Prostate gland (tissue), 2 donors: ENCODE results near the gene C2CD3. TPM values are rescaled to one million over a fixed set of nuclear protein-coding genes. Genes with fewer than 3 reads are reported as not detected.
A peak's percentile ranks its signal among the peaks of the same experiment; 100 is the strongest.

Source experiments
- DNase-seq: peaks from one replicate; pipeline ENCODE4 v3.0.0-alpha.2; 2019; ENCODE audit warnings: low spot score
- H3K27ac ChIP-seq, 2 donors: fragments of 200-600 bp; sonication (generic); 2 replicates each; pipeline ENCODE4 v1.5.1; 2017 to 2019
- H3K27me3 ChIP-seq: fragments of 200-600 bp; sonication (generic); replicated peaks from 2 replicates; pipeline ENCODE4 v1.5.1; 2019; ENCODE audit not compliant: insufficient read depth
- H3K36me3 ChIP-seq, 2 donors: fragments of 200-600 bp; sonication (generic); 1 replicate in 1 of 2; 2 replicates in 1 of 2; pipeline versions ENCODE4 v1.5.1 to v1.8.1; 2017 to 2019
- H3K4me1 ChIP-seq: fragments of 200-600 bp; sonication (generic); replicated peaks from 2 replicates; pipeline ENCODE4 v1.5.1; 2019
- H3K4me3 ChIP-seq, 2 donors: fragments of 200-600 bp; sonication (generic); 2 replicates each; pipeline ENCODE4 v1.5.1; 2017 to 2019
- H3K9me3 ChIP-seq: fragments of 200-600 bp; sonication (generic); 2 replicates; pipeline ENCODE4 v1.5.1; 2017
- POLR2A ChIP-seq: fragments of 450-650 bp; IDR thresholded peaks from one replicate; pipeline ENCODE4 v1.6.1; 2016; ENCODE audit warnings: antibody characterized with exemption, mild to moderate bottlenecking
- POLR2AphosphoS5 ChIP-seq: sonication (generic); formaldehyde crosslinking; IDR thresholded peaks from one replicate; pipeline ENCODE4 v1.6.1; 2017; ENCODE audit warnings: antibody characterized with exemption
- WGBS: methylation state at CpG from one replicate; pipeline ENCODE4 v1.1.5; 2018; 5-methylcytosine and 5-hydroxymethylcytosine counted together
- intact Hi-C: fragments of 100-400 bp; cut with DNase I; formaldehyde crosslinking; loops from one replicate; pipeline ENCODE4 v1.14.2; 2022
- total RNA-seq, 2 donors: library from RNA; depleted of rRNA; stranded (reverse); fragments of >200 nt; gene quantifications; one replicate each; pipeline ENCODE4 v1.1.0, GENCODE V29; 2016
- TF ChIP-seq, protein P1 (sequence below), 4 experiments: fragments of 200-600 bp in 2 of 4; fragments of 450-650 bp in 2 of 4; sonication (generic) in 2 of 4; IDR thresholded peaks; 1 replicate in 3 of 4; 2 replicates in 1 of 4; pipeline ENCODE4 v1.5.1; 2016 to 2019; ENCODE audit warnings: antibody characterized with exemption in 4 of 4, mild to moderate bottlenecking in 2 of 4, moderate library complexity in 2 of 4

C2CD3 gene
- total RNA-seq, 2 donors from 2014 or later, result 38.7 to 49.6 TPM

DNA sequence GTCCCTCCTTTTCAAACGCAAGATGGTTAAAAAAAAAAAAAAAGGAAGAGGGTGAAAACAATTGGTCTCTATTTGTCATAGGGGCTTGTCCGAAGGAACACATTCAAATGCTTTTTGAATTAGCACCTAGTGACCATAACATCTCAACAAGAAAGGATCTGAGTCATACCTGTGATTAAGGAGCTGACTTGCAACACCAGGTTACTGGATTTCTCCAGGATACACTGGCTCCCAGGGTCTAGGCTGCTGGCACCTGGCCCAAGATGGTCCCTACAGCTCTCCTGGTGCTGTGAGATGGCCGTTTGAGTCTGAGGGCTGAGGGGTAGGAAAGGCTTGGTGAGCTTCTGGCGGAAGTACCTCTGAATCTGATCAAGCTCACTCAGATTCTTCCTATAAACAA is 133.5 kb downstream of the C2CD3 start:
- DNase-seq, result no peak
- peaks cover 0 to 10% of the 10 kb centered on the region in 2 donors for H3K36me3 ChIP-seq
- H3K4me3 ChIP-seq, result no peak overlapping the region
- H3K9me3 ChIP-seq, result no peaks in the 10 kb centered on the region
- intact Hi-C loops, result no loop called here
- no peaks in the 10 kb centered on the region for H3K27me3 ChIP-seq
- no peak overlapping the region for H3K27ac ChIP-seq
- TF ChIP-seq POLR2A, result no peak
- no peaks in the 10 kb centered on the region for H3K4me1 ChIP-seq
- WGBS, result 82% methylated on average over 4 of the region's 4 CpGs

DNA sequence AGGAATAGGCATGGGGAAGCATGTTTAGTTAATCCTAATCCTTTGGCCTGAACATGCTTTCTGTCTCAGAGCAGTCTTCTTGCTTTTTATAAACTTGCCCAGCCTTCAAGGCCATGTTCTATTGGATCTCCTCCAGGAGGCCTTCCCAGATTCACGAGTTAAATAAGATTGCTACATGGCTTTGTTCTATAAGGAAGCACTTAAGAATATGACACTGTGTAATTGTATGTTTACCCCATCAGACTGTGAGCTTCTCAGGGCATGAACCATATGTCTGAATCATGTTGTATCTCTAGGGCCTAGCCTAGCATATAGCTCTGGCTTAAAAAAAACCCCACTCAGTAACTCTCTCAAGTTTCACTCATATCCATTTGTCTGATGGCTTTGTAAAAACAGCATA is 135.5 kb downstream of the C2CD3 start:
- Histone ChIP-seq H3K27ac (no peak overlapping the region), H3K36me3 (peaks cover 0 to 7% of the 10 kb centered on the region in 2 donors), H3K9me3 (no peaks in the 10 kb centered on the region), H3K27me3 (no peaks in the 10 kb centered on the region), H3K4me1 (no peaks in the 10 kb centered on the region), H3K4me3 (no peak overlapping the region)
- DNase-seq, result no peak
- TF ChIP-seq, protein P1, sequence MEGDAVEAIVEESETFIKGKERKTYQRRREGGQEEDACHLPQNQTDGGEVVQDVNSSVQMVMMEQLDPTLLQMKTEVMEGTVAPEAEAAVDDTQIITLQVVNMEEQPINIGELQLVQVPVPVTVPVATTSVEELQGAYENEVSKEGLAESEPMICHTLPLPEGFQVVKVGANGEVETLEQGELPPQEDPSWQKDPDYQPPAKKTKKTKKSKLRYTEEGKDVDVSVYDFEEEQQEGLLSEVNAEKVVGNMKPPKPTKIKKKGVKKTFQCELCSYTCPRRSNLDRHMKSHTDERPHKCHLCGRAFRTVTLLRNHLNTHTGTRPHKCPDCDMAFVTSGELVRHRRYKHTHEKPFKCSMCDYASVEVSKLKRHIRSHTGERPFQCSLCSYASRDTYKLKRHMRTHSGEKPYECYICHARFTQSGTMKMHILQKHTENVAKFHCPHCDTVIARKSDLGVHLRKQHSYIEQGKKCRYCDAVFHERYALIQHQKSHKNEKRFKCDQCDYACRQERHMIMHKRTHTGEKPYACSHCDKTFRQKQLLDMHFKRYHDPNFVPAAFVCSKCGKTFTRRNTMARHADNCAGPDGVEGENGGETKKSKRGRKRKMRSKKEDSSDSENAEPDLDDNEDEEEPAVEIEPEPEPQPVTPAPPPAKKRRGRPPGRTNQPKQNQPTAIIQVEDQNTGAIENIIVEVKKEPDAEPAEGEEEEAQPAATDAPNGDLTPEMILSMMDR (IDR thresholded peaks at IDR 0.05), result no peak
- TF ChIP-seq POLR2AphosphoS5, result peak; percentile 53
- intact Hi-C loops, result no loop called here
- 35% methylated on average over 1 of the region's 1 CpG for WGBS

DNA sequence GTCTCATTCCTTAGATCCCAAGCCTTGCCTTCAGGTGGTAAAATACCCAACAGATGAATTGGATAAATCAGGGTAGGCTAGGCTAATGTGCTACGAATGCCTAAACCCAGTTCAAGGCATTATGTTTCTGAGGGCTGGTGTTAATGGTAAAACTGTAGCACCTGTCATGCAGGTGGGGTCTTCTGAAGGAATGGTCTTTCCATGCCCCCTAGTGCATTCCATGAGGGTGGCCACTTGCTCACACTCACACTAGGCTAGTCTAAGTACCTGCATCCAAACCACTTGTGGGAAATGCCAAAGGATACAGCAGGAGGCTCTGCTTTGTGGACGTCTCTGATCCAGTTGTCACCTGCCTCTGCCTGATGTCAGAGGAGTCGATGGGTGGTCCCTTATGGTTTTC is 137.8 kb downstream of the C2CD3 start:
- TF ChIP-seq POLR2A, result no peak
- TF ChIP-seq, protein P1 (IDR thresholded peaks at IDR 0.05), result no peak
- TF ChIP-seq POLR2AphosphoS5, result no peak
- WGBS, result 96% methylated on average over 3 of the region's 3 CpGs
- peaks cover 0 to 7% of the 10 kb centered on the region in 2 donors for H3K36me3 ChIP-seq
- no peak for DNase-seq
- no peak overlapping the region for H3K4me3 ChIP-seq
- no peak overlapping the region for H3K27ac ChIP-seq
- H3K27me3 ChIP-seq, result no peaks in the 10 kb centered on the region
- H3K4me1 ChIP-seq, result no peaks in the 10 kb centered on the region
- intact Hi-C loops, result no loop called here
- no peaks in the 10 kb centered on the region for H3K9me3 ChIP-seq

DNA sequence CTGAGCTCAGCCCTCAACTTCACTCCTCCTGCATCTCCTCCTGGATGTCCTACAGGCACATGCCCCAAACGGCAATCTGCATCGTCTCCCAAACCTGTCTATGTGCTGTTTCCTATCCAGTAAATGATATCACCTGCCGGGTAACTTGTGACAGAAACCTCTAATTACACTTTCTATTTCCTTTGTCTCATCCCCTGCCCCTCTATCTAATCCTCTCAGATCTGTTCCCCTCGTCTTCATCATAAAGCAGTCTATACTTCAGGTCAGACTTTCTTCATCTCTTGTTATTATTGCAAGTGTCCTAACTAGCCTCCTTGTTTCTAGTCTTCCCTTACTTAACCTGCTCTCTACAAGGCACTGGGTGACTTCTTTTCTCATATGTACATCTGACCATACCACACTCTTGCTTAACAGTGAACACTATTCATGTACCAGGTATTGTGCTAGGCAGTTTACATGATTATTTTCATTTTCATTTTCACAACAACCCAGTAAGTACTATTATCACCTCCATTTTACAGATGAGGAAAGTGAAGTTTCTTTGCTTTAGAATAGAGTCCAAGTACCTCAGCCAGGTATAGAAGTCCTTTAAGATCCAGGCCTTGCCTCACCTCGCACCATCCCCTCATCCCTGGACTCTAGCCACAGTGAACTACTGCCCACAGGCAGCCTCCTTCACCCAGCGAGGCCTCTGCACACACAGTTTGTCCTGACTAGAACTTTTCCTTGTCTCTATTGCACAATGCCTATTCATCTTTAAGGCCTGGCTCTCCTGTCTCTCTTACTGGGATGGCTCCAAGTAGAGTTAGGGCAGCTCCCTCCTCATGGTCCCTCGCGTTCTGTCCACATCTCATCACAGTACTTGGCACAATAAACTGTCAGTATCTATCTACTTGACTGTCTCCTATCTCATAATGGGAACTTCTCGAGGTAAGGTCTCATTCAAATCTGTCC is 139.8 kb downstream of the C2CD3 start:
- no peaks in the 10 kb centered on the region for H3K27me3 ChIP-seq
- no peak overlapping the region for H3K4me3 ChIP-seq
- no peaks in the 10 kb centered on the region for H3K4me1 ChIP-seq
- TF ChIP-seq POLR2AphosphoS5 (no peak), POLR2A (no peak)
- TF ChIP-seq, protein P1 (IDR thresholded peaks at IDR 0.05), result no peak
- 79% methylated on average over 9 of the region's 9 CpGs for WGBS
- intact Hi-C loops, result no loop called here
- no peak overlapping the region for H3K27ac ChIP-seq
- no peaks in the 10 kb centered on the region for H3K9me3 ChIP-seq
- DNase-seq, result no peak
- H3K36me3 ChIP-seq, result peaks cover 0 to 7% of the 10 kb centered on the region in 2 donors

DNA sequence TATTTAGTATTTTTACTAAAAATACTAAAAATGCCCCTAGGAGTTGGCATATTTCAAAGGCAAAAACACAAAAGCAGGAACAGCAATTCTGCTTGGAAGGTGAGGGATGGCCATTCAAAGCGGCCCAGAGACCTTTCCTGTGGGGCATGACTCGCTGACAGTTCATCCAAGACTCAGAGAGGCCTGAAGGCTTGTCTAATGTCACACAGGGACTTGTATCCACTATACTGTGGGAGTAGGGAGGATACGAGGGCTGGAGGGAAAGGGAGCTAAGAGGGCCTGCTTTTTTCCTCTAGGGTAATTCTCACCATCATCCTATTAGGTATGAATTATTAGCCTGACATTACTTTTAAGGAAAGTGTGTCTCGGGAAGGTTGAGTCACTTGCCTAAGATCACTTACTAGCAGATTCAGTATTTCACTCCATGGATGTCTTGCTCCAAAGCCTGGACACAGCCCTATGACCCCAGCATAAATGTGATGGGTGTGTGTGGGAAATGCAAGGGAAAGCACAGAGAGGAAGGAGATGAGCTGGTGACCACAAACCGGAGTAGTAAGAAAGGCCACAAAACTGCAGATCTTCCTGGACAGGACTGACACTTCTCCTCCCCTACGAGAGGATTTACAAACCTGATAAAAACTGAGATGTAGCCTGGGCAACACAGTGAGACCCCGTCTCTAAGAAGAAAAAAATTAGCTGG is 145.2 kb downstream of the C2CD3 start:
- no peaks in the 10 kb centered on the region for H3K36me3 ChIP-seq
- no peaks in the 10 kb centered on the region for H3K27me3 ChIP-seq
- H3K27ac ChIP-seq, result no peak overlapping the region
- TF ChIP-seq, protein P1 (IDR thresholded peaks at IDR 0.05), result no peak
- TF ChIP-seq POLR2AphosphoS5, result no peak
- no peak for TF ChIP-seq POLR2A
- no peaks in the 10 kb centered on the region for H3K9me3 ChIP-seq
- no peaks in the 10 kb centered on the region for H3K4me1 ChIP-seq
- intact Hi-C loops, result no loop called here
- DNase-seq, result no peak
- no peak overlapping the region for H3K4me3 ChIP-seq
- 85% methylated on average over 7 of the region's 7 CpGs for WGBS
